Liver (tissue), 9 donors: ENCODE measurements around the gene KCNMA1. TPM values are rescaled to one million over a fixed set of nuclear protein-coding genes. Genes with fewer than 3 reads are reported as not detected.

ENCODE experiments used
- DNase-seq: peaks from one replicate; pipeline ENCODE4 v3.0.0-alpha.2; 2017; ENCODE audit warnings: low spot score
- H3K27ac ChIP-seq, 2 donors: one replicate each; pipeline ENCODE4 v1.7.0; 2013; ENCODE audit warnings: inconsistent platforms in 2 of 2, low read length in 2 of 2, control low read depth in 1 of 2, low read depth in 1 of 2, mild to moderate bottlenecking in 1 of 2
- H3K27me3 ChIP-seq, 4 donors: one replicate each; pipeline versions ENCODE4 v1.6.1 to v1.7.0; 2013; ENCODE audit warnings: low read length in 3 of 4, inconsistent platforms in 1 of 4, mild to moderate bottlenecking in 1 of 4, moderate library complexity in 1 of 4; ENCODE audit not compliant: control insufficient read depth in 4 of 4, insufficient read depth in 4 of 4
- H3K36me3 ChIP-seq, 4 donors: one replicate each; pipeline versions ENCODE4 v1.6.1 to v1.7.0; 2013; ENCODE audit warnings: low read length in 3 of 4, mild to moderate bottlenecking in 3 of 4, low read depth in 1 of 4, moderate library complexity in 1 of 4; ENCODE audit not compliant: control insufficient read depth in 4 of 4, insufficient read depth in 3 of 4
- H3K4me1 ChIP-seq, 4 donors: one replicate each; pipeline versions ENCODE4 v1.6.1 to v1.7.0; 2013; ENCODE audit warnings: low read length in 3 of 4, mild to moderate bottlenecking in 3 of 4, moderate library complexity in 1 of 4; ENCODE audit not compliant: control insufficient read depth in 4 of 4, insufficient read depth in 4 of 4
- H3K4me3 ChIP-seq, 3 donors: one replicate each; pipeline versions ENCODE4 v1.6.1 to v1.7.0; 2013; ENCODE audit warnings: low read length in 3 of 3, control low read depth in 1 of 3, low read depth in 1 of 3, mild to moderate bottlenecking in 1 of 3
- H3K9ac ChIP-seq, 2 donors: one replicate each; pipeline ENCODE4 v1.7.0; 2013; ENCODE audit warnings: low read length in 2 of 2, mild to moderate bottlenecking in 2 of 2, moderate library complexity in 2 of 2, control low read depth in 1 of 2, low read depth in 1 of 2
- H3K9me3 ChIP-seq, 4 donors: one replicate each; pipeline versions ENCODE4 v1.6.1 to v1.7.0; 2013; ENCODE audit warnings: low read length in 3 of 4; ENCODE audit not compliant: control insufficient read depth in 4 of 4
- EGR1 ChIP-seq, 2 donors: IDR thresholded peaks; 2 replicates each; pipeline ENCODE4 v1.6.1; 2016 to 2018; ENCODE audit warnings: antibody characterized with exemption in 2 of 2, low read depth in 2 of 2
- FOXA1 ChIP-seq: IDR thresholded peaks from 2 replicates; pipeline ENCODE4 v1.6.1; 2016; ENCODE audit warnings: antibody characterized with exemption
- FOXA2 ChIP-seq: IDR thresholded peaks from 2 replicates; pipeline ENCODE4 v1.6.1; 2016; ENCODE audit warnings: antibody characterized with exemption
- GABPA ChIP-seq, 2 donors: IDR thresholded peaks in 1 of 2; conservative IDR thresholded peaks in 1 of 2; 2 replicates each; pipeline ENCODE4 v1.6.1; 2016; ENCODE audit warnings: antibody characterized with exemption in 2 of 2, mild to moderate bottlenecking in 1 of 2, moderate library complexity in 1 of 2
- HNF4A ChIP-seq, 2 donors: conservative IDR thresholded peaks; 2 replicates each; pipeline ENCODE4 v1.6.1; 2016; ENCODE audit warnings: antibody characterized with exemption in 2 of 2, mild to moderate bottlenecking in 2 of 2
- JUND ChIP-seq, 2 donors: IDR thresholded peaks; 2 replicates each; pipeline ENCODE4 v1.6.1; 2016; ENCODE audit warnings: antibody characterized with exemption in 2 of 2
- NR2F2 ChIP-seq: IDR thresholded peaks from 2 replicates; pipeline ENCODE4 v1.6.1; 2016; ENCODE audit warnings: antibody characterized with exemption
- RXRA ChIP-seq, 2 donors: IDR thresholded peaks; 2 replicates each; pipeline ENCODE4 v1.6.1; 2017 to 2018; ENCODE audit warnings: antibody characterized with exemption in 2 of 2, mild to moderate bottlenecking in 1 of 2
- SP1 ChIP-seq: IDR thresholded peaks from 2 replicates; pipeline ENCODE4 v1.6.1; 2018; ENCODE audit warnings: antibody characterized with exemption, mild to moderate bottlenecking
- TAF1 ChIP-seq: conservative IDR thresholded peaks from 2 replicates; pipeline ENCODE4 v1.6.1; 2016; ENCODE audit warnings: antibody characterized with exemption, mild to moderate bottlenecking
- YY1 ChIP-seq: IDR thresholded peaks from 2 replicates; pipeline ENCODE4 v1.6.1; 2016; ENCODE audit warnings: antibody characterized with exemption, mild to moderate bottlenecking
- WGBS: extraction: QIAGEN DNeasy Blood & Tissue Kit; methylation state at CpG from one replicate; pipeline ENCODE4 v1.1.7; 2013; 5-methylcytosine and 5-hydroxymethylcytosine counted together
- polyA plus RNA-seq, 2 donors: library from polyadenylated mRNA; stranded (reverse) in 1 of 2; unstranded in 1 of 2; fragments of 200-250 nt in 1 of 2; fragments of >200 nt in 1 of 2; fragmentation: Nextera tagmentation in 1 of 2; extraction: Ambion mirVana in 1 of 2; gene quantifications; one replicate each; pipeline versions ENCODE4 v1.2.1 to v1.2.3, GENCODE V29; 2013 to 2015
- total RNA-seq, 2 donors: library from RNA; depleted of rRNA; stranded (reverse); fragments of >200 nt; gene quantifications; one replicate each; pipeline ENCODE4 v1.2.3, GENCODE V29; 2014
- TF ChIP-seq, protein P1 (sequence below): IDR thresholded peaks from 2 replicates; pipeline ENCODE4 v1.6.1; 2016; ENCODE audit warnings: antibody characterized with exemption
- TF ChIP-seq, protein P2 (sequence below): IDR thresholded peaks from 2 replicates; pipeline ENCODE4 v1.6.1; 2016; ENCODE audit warnings: antibody characterized with exemption
- TF ChIP-seq, protein P3 (sequence below): IDR thresholded peaks from 2 replicates; pipeline ENCODE4 v1.6.1; 2016; ENCODE audit warnings: antibody characterized with exemption
- TF ChIP-seq, protein P4 (sequence below): fragments of 150-350 bp; IDR thresholded peaks from 2 replicates; pipeline ENCODE4 v1.5.1; 2017; ENCODE audit warnings: improper control_type of control experiment, low read depth, low read length; ENCODE audit not compliant: missing input control
- TF ChIP-seq, protein P5 (sequence below): IDR thresholded peaks from 2 replicates; pipeline ENCODE4 v1.6.1; 2016; ENCODE audit warnings: antibody characterized with exemption, mild to moderate bottlenecking
- donor health status: healthy.
- donor health status: healthy.
- donor health status: healthy.
- donor health status: healthy.
- donor health status: healthy.

Gene KCNMA1
- total and polyA plus RNA-seq, 4 donors: 2.5 to 9.7 (median 4.7) TPM

DNA sequence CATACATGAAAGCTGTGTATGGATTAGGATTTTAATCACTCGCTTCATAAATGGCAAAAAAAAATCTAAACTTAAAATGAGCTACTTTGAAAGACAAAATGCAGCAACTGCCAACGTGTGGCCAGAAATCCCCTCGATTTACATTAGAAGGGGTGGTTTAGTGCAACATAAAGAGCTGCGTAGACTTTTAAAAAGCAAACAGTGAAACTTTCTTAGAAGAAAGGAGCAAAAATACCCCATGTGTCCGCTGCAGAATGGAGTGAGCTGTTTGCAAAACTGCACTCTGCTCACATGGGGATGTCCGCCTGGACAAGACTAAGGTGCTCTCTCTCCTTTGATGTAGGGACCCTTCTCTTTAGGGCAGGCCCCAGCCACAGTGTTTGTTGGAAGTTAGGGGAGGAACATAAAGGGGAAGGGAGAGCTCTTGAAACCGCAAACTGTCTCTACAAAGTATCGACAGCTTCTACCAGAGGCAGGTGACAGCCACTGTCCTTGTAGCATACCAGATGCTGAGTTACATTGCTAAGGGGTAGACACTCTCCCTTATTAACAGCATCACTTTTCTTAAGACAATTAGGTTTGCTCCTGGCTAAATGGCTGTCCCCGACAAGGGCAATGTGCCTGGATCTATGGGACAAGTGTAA lies 528.1 kb downstream of the KCNMA1 start:
- H3K4me1 ChIP-seq: peaks cover 0 to 5% (median 2%) of the 10 kb centered on the region in 4 donors
- no peaks in the 10 kb centered on the region for H3K9me3 ChIP-seq
- no peak for TF ChIP-seq JUND (IDR thresholded peaks at IDR 0.05)
- no peak for TF ChIP-seq TAF1
- TF ChIP-seq, protein P1, sequence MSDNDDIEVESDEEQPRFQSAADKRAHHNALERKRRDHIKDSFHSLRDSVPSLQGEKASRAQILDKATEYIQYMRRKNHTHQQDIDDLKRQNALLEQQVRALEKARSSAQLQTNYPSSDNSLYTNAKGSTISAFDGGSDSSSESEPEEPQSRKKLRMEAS: no peak
- TF ChIP-seq RXRA (IDR thresholded peaks at IDR 0.05): no peak
- no peak for TF ChIP-seq GABPA (IDR thresholded peaks at IDR 0.05 in 1 of 2, conservative IDR thresholded peaks at IDR 0.05 in 1 of 2)
- TF ChIP-seq EGR1 (IDR thresholded peaks at IDR 0.05; ENCODE audit: low read depth in 2 of 2): no peak
- no peak for TF ChIP-seq FOXA1
- TF ChIP-seq, protein P2, sequence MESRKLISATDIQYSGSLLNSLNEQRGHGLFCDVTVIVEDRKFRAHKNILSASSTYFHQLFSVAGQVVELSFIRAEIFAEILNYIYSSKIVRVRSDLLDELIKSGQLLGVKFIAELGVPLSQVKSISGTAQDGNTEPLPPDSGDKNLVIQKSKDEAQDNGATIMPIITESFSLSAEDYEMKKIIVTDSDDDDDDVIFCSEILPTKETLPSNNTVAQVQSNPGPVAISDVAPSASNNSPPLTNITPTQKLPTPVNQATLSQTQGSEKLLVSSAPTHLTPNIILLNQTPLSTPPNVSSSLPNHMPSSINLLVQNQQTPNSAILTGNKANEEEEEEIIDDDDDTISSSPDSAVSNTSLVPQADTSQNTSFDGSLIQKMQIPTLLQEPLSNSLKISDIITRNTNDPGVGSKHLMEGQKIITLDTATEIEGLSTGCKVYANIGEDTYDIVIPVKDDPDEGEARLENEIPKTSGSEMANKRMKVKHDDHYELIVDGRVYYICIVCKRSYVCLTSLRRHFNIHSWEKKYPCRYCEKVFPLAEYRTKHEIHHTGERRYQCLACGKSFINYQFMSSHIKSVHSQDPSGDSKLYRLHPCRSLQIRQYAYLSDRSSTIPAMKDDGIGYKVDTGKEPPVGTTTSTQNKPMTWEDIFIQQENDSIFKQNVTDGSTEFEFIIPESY: no peak
- TF ChIP-seq NR2F2: no peak
- TF ChIP-seq FOXA2: no peak
- TF ChIP-seq SP1: no peak
- TF ChIP-seq YY1: no peak
- TF ChIP-seq, protein P3, sequence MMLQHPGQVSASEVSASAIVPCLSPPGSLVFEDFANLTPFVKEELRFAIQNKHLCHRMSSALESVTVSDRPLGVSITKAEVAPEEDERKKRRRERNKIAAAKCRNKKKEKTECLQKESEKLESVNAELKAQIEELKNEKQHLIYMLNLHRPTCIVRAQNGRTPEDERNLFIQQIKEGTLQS: no peak
- TF ChIP-seq, protein P4, sequence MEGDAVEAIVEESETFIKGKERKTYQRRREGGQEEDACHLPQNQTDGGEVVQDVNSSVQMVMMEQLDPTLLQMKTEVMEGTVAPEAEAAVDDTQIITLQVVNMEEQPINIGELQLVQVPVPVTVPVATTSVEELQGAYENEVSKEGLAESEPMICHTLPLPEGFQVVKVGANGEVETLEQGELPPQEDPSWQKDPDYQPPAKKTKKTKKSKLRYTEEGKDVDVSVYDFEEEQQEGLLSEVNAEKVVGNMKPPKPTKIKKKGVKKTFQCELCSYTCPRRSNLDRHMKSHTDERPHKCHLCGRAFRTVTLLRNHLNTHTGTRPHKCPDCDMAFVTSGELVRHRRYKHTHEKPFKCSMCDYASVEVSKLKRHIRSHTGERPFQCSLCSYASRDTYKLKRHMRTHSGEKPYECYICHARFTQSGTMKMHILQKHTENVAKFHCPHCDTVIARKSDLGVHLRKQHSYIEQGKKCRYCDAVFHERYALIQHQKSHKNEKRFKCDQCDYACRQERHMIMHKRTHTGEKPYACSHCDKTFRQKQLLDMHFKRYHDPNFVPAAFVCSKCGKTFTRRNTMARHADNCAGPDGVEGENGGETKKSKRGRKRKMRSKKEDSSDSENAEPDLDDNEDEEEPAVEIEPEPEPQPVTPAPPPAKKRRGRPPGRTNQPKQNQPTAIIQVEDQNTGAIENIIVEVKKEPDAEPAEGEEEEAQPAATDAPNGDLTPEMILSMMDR: no peak
- TF ChIP-seq HNF4A (conservative IDR thresholded peaks at IDR 0.05): no peak
- TF ChIP-seq, protein P5, sequence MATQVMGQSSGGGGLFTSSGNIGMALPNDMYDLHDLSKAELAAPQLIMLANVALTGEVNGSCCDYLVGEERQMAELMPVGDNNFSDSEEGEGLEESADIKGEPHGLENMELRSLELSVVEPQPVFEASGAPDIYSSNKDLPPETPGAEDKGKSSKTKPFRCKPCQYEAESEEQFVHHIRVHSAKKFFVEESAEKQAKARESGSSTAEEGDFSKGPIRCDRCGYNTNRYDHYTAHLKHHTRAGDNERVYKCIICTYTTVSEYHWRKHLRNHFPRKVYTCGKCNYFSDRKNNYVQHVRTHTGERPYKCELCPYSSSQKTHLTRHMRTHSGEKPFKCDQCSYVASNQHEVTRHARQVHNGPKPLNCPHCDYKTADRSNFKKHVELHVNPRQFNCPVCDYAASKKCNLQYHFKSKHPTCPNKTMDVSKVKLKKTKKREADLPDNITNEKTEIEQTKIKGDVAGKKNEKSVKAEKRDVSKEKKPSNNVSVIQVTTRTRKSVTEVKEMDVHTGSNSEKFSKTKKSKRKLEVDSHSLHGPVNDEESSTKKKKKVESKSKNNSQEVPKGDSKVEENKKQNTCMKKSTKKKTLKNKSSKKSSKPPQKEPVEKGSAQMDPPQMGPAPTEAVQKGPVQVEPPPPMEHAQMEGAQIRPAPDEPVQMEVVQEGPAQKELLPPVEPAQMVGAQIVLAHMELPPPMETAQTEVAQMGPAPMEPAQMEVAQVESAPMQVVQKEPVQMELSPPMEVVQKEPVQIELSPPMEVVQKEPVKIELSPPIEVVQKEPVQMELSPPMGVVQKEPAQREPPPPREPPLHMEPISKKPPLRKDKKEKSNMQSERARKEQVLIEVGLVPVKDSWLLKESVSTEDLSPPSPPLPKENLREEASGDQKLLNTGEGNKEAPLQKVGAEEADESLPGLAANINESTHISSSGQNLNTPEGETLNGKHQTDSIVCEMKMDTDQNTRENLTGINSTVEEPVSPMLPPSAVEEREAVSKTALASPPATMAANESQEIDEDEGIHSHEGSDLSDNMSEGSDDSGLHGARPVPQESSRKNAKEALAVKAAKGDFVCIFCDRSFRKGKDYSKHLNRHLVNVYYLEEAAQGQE: no peak
- H3K27me3 ChIP-seq: no peaks in the 10 kb centered on the region
- 94% methylated on average over 9 of the region's 9 CpGs for WGBS
- H3K27ac ChIP-seq: no peak overlapping the region
- no peak overlapping the region for H3K4me3 ChIP-seq
- DNase-seq: no peak
- H3K36me3 ChIP-seq: peaks cover 0 to 8% (median 2%) of the 10 kb centered on the region in 4 donors
- no peak overlapping the region for H3K9ac ChIP-seq
